GM12801 (cell line): ENCODE data around the gene HNRNPH3.

Experiments used
- CTCF ChIP-seq: IDR thresholded peaks from one replicate; pipeline ENCODE4 v1.5.1; 2011; ENCODE audit warnings: control low read depth; ENCODE audit not compliant: insufficient read length; ENCODE audit errors: extremely low read depth

HNRNPH3 gene

GRCh38 chr10:68333440-68334431 is 1.9 kb downstream of the HNRNPH3 start:
- no peak for TF ChIP-seq CTCF

- no peak for TF ChIP-seq CTCF
Measured at GRCh38 chr10:68334672-68335467, 3.0 kb downstream of the HNRNPH3 start.

DNA sequence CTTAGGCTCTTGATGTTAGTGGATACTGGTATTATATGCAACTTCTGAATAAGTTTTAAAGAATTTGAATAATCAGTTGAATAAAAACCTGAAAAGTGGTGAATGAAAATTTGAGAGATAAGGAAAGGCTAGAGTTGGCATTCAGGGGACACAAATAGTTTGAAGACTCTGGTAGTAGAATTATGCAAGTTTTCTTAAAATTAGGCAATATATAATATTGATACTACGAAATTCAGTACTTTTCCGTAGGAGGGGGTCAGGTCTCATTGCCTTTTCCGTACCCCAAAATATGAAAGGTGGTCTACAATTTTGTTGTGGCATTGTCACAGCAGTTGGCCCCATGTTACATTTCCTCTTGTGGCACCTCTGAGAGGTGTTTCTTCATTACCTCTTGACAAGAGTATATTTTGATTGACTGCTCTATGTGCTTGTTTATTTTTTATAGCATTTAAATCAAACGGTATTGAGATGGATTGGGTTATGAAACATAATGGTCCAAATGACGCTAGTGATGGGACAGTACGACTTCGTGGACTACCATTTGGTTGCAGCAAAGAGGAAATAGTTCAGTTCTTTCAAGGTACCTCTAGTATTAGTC is 5.0 kb downstream of the HNRNPH3 start:
- no peak for TF ChIP-seq CTCF

DNA sequence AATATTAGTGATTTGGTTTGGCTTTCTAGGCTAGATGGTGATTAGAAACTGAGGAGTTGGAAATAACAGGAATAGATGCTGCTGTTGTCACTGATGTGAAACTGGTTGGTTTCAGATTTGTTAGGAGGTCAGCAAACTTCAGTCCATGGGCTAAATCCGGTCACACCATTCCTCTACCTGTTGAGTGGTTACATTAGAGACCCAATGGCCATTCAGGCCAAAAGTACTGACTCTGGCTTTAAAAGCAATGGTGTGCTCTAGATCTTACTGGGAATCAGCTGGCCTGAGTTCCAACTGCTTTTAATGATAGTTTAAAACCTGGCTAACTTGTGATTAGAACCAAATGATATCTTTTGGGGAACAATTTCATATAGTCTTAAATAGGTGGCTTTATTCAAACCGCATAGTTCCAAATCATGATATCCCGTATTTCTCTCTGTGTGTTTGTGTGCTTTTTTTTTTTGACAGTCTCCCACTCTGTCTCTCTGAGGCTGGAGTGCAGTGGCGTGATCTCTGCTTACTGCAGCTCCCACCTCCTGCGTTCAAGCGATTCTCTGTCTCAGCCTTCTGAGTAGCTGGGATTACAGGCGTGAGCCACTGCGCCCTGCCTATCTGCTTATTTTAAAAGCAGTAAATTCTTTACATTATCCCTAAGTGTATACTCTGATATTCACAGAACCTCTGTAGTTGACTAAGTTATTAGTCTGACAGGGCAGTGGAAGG is 8.7 kb downstream of the HNRNPH3 start:
- no peak for TF ChIP-seq CTCF

DNA sequence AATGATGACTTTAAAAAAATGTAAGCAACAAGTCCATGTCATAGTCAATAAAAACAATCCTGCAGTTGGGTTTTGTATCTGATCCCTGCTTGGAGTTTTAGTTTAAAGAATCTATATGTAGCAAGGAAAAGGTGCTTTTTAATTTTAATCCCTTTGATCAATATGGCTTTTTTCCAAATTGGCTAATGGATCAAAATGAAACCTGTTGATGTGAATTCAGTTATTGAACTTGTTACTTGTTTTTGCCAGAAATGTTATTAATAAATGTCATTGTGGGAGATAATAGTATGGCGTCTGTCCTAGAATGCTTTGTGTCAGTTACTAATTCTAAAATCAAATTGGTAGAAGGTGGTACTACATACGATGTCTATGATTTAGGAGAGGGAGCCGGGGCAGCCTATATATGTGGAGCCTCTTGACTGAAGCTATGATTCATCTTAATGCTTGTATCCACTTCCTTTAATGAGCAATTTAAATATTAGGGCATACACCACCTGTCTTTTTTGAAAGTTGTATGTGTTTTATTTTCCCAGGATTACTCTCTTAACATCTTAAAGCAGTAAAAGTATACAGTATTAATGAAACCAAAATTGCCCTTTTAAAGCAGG is 11.1 kb downstream of the HNRNPH3 start:
- no peak for TF ChIP-seq CTCF

GRCh38 chr10:68345621-68346020 is 13.8 kb downstream of the HNRNPH3 start:
- TF ChIP-seq CTCF, result no peak
